Fibroblast of the aortic adventitia (primary cell): Measurements from ENCODE around the gene CCDC9B. TPM values are rescaled to one million over a fixed set of nuclear protein-coding genes. Genes with fewer than 3 reads are reported as not detected.

ENCODE experiments used
- DNase-seq: peaks from one replicate; pipeline ENCODE4 v3.0.0-alpha.2; 2010; ENCODE audit warnings: low read depth
- H3K4me3 ChIP-seq: 2 replicates; pipeline ENCODE4 v1.5.1; 2011; ENCODE audit warnings: low read depth, mild to moderate bottlenecking, control low read depth, low read length, moderate library complexity
- CTCF ChIP-seq: IDR thresholded peaks from 2 replicates; pipeline ENCODE4 v1.5.1; 2011; ENCODE audit warnings: mild to moderate bottlenecking, low read length, control low read depth, inconsistent platforms; ENCODE audit not compliant: insufficient read depth
- total RNA-seq: library from RNA; depleted of rRNA; stranded (reverse); fragments of >200 nt; gene quantifications from 2 replicates; pipeline ENCODE4 v1.2.3, GENCODE V29; 2012; ENCODE audit warnings: low replicate concordance

CCDC9B gene
- total RNA-seq, 1 donor = 16.2 TPM

DNA sequence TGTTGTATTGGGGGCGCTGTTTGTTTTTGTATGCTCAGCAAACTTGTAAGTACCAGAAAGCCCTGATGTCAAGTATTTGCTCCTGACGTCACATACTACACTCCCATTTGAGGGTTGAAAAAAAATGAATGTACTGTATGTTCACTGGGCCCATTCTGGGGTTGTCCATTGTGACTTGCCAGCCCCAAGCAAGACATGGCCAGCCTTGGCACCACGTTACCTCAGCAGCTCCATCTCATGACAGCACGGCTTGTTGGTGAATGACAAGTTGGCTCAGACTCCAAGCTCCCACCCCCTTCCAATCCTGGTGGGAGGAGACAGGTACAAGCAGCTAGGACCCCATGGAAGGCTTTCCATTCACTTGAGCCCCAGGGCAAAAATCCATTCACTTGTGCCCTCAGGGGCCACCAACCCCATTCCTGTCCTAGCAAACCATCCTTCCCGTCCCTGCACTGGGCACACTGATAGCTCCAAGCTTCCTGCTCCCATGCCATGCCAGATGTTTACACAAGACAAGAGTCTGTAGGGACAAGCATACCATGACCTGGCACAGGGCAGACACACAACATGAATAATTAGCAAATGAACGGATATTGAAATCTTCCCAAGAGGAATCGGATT lies 11.7 kb upstream of the CCDC9B start:
- H3K4me3 ChIP-seq = no peak overlapping the region
- TF ChIP-seq CTCF = no peak
- no peak for DNase-seq

DNA sequence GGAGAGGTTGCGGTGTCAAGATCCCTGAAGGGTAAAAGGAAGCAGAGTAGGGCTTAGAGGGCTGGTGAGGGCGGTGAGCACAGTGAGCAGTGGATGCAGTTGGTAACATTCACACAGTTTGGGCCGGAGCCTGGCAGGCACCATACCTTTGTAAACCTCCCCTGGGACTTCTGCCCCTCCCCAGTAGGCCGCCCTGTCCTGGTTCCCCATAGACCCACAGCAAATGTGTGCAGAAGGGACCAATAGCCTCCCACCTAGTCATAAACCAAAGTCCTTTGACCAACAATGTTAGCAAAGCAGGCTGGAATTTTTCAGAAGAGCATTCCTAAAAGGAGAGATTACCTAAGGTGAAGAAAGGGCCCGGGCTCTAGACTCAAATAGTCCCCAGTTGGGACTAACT lies 8.4 kb upstream of the CCDC9B start:
- DNase-seq = no peak
- TF ChIP-seq CTCF = no peak
- no peak overlapping the region for H3K4me3 ChIP-seq

- DNase-seq = no peak
- TF ChIP-seq CTCF = no peak
- no peak overlapping the region for H3K4me3 ChIP-seq
Observed at GRCh38 chr15:40348474-40348870, 7.7 kb upstream of the CCDC9B start.

GRCh38 chr15:40347559-40348473 lies 7.1 kb upstream of the CCDC9B start:
- no peak overlapping the region for H3K4me3 ChIP-seq
- TF ChIP-seq CTCF = no peak
- no peak for DNase-seq

GRCh38 chr15:40346579-40347558 lies 6.1 kb upstream of the CCDC9B start:
- no peak overlapping the region for H3K4me3 ChIP-seq
- no peak for TF ChIP-seq CTCF
- DNase-seq = no peak

DNA sequence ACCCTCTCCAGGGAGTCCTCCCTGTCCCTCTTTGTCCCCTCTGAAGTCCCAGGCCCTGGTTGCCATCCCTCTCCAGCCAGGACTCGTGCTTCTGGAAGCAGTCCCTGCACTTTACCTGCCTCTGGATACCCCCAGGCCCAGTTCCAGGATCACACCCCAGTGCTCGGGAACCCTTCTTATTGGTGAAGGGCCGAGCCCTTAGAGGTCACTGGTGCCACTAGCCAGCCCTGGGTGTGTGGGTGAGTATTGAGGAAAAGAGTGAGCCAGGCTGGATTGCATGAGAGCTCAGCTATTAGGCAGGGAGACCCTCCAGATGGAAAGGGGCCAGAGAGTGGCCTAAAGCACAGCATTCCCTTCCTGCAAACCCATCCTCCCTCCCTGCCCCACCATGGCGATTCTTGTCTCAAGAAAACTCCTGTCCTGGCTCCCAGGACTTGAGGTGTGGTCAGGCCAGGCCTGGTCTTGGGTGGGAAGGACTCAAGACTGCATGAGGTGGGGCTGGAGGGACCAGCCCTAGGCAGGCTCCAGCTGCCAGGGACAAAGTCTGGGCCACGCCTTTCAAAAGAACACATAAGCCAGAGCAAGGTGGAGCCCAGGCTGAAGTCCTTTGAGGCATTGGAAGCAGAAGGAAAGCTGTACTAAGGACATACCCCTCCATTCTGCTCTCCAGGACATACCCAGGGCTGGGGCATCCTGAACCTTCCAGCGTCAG lies 5.3 kb upstream of the CCDC9B start:
- no peak for DNase-seq
- no peak overlapping the region for H3K4me3 ChIP-seq
- no peak for TF ChIP-seq CTCF
